NK-92 treated with Interleukin-12 subunit alpha and Interleukin-12 subunit beta, amount 100 ng/mL, for 24 hours (cell line): ENCODE data around the gene CDKN2B-AS1.

Experiments used
- DNase-seq: peaks from one replicate; lab custom pipeline; 2025; lab: John Stamatoyannopoulos, UW

CDKN2B-AS1 gene

GRCh38 chr9:21982861-21983560, 11.6 kb upstream of the CDKN2B-AS1 start:
- DNase-seq, result no peak

- DNase-seq, result no peak
Observed at GRCh38 chr9:21983561-21983935, 11.0 kb upstream of the CDKN2B-AS1 start.

GRCh38 chr9:21984101-21984500, 10.5 kb upstream of the CDKN2B-AS1 start:
- no peak for DNase-seq

GRCh38 chr9:21985964-21986667, 8.5 kb upstream of the CDKN2B-AS1 start:
- DNase-seq, result no peak

- no peak for DNase-seq
Observed at GRCh38 chr9:21988056-21988990, 6.3 kb upstream of the CDKN2B-AS1 start.

GRCh38 chr9:21989440-21990189, 5.0 kb upstream of the CDKN2B-AS1 start:
- DNase-seq, result no peak

- no peak for DNase-seq
Observed at GRCh38 chr9:21991072-21991959, 3.3 kb upstream of the CDKN2B-AS1 start.

GRCh38 chr9:21993007-21993406, 1.6 kb upstream of the CDKN2B-AS1 start:
- no peak for DNase-seq

GRCh38 chr9:21993893-21994555, 567 bp upstream of the CDKN2B-AS1 start, which contains the start of gene CDKN2A:
TSS of gene CDKN2A (minus strand) at chr9:21994392.
- peak; percentile 93 for DNase-seq

- peak; percentile 85 for DNase-seq
Observed at GRCh38 chr9:21995006-21995665, 545 bp downstream of the CDKN2B-AS1 start.

- DNase-seq, result peak; percentile 43
Observed at GRCh38 chr9:21995666-21996398, 1.2 kb downstream of the CDKN2B-AS1 start.

GRCh38 chr9:21996438-21996837, 1.8 kb downstream of the CDKN2B-AS1 start:
- DNase-seq, result no peak

- DNase-seq, result no peak
Observed at GRCh38 chr9:21996858-21997257, 2.3 kb downstream of the CDKN2B-AS1 start.

GRCh38 chr9:21997480-21997879, 2.9 kb downstream of the CDKN2B-AS1 start:
- DNase-seq, result no peak

- DNase-seq, result no peak
Observed at GRCh38 chr9:21998026-21998425, 3.4 kb downstream of the CDKN2B-AS1 start.

- DNase-seq, result no peak
Observed at GRCh38 chr9:22002038-22002437, 7.4 kb downstream of the CDKN2B-AS1 start.

- DNase-seq, result no peak
Observed at GRCh38 chr9:22005021-22005701, 10.6 kb downstream of the CDKN2B-AS1 start.
